Measurements from ENCODE around the gene RASGRP2. TPM values are rescaled to one million over a fixed set of nuclear protein-coding genes. Genes with fewer than 3 reads are reported as not detected.

The RASGRP2 gene
- total RNA-seq, 1 experiment from 2014 or later = 4.0 TPM

- H3K27me3 Mint-ChIP-seq (ENCODE audit: insufficient read depth, unreplicated experiment) = no peaks in the 10 kb centered on the region
- H3K36me3 ChIP-seq (ENCODE audit: control insufficient read depth, insufficient read depth, low read length) = peaks cover 20% of the 10 kb centered on the region
- H3K9me3 ChIP-seq = no peaks in the 10 kb centered on the region
- no peaks in the 10 kb centered on the region for H3K27me3 ChIP-seq (replicated peaks; ENCODE audit: control insufficient read depth, insufficient read depth, low read length)
- TF ChIP-seq, protein P1, sequence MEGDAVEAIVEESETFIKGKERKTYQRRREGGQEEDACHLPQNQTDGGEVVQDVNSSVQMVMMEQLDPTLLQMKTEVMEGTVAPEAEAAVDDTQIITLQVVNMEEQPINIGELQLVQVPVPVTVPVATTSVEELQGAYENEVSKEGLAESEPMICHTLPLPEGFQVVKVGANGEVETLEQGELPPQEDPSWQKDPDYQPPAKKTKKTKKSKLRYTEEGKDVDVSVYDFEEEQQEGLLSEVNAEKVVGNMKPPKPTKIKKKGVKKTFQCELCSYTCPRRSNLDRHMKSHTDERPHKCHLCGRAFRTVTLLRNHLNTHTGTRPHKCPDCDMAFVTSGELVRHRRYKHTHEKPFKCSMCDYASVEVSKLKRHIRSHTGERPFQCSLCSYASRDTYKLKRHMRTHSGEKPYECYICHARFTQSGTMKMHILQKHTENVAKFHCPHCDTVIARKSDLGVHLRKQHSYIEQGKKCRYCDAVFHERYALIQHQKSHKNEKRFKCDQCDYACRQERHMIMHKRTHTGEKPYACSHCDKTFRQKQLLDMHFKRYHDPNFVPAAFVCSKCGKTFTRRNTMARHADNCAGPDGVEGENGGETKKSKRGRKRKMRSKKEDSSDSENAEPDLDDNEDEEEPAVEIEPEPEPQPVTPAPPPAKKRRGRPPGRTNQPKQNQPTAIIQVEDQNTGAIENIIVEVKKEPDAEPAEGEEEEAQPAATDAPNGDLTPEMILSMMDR (IDR thresholded peaks at IDR 0.05; ENCODE audit: insufficient read depth in 1 of 2, low read depth in 1 of 2, low read length in 1 of 2, severe bottlenecking in 1 of 2, unreplicated experiment in 1 of 2) = no peak
- peak overlapping the region; percentile 53 for H3K27ac Mint-ChIP-seq (ENCODE audit: unreplicated experiment)
- CTCF ChIA-PET = no interaction called here
- no peaks in the 10 kb centered on the region for H3K4me1 Mint-ChIP-seq (ENCODE audit: low read depth, unreplicated experiment)
- intact Hi-C loops (cut with micrococcal nuclease; ENCODE audit: unreplicated experiment) = no loop called here
- DNase-seq = peak in 1 of 2 experiments; percentile 32
- H3K4me1 ChIP-seq = no peaks in the 10 kb centered on the region
- no peak overlapping the region for H3K4me3 ChIP-seq (ENCODE audit: low read depth, low read length)
- no peaks in the 10 kb centered on the region for H3K9me3 Mint-ChIP-seq (ENCODE audit: unreplicated experiment)
- H3K4me3 Mint-ChIP-seq (ENCODE audit: unreplicated experiment) = no peak overlapping the region
- H3K36me3 Mint-ChIP-seq (ENCODE audit: insufficient read depth, unreplicated experiment) = peaks cover 98% of the 10 kb centered on the region
- POLR2A ChIA-PET = interaction anchor here (0.5 to 1.4 kb wide), 3 partner anchors 16 to 513 kb away, joined by 4 to 5 read pairs (median 5); partner anchors contain the start of gene SF1
- no TSS peak for BruUV-seq (replicated peaks)
Observed at GRCh38 chr11:64762674-64763525, 19.0 kb upstream of the RASGRP2 start.

GRCh38 chr11:64762277-64762673 lies 18.3 kb upstream of the RASGRP2 start:
- Mint-ChIP-seq H3K4me3 (ENCODE audit: unreplicated experiment) (no peak overlapping the region), H3K27ac (ENCODE audit: unreplicated experiment) (peak overlapping the region; percentile 53), H3K36me3 (ENCODE audit: insufficient read depth, unreplicated experiment) (peaks cover 92% of the 10 kb centered on the region), H3K4me1 (ENCODE audit: low read depth, unreplicated experiment) (no peaks in the 10 kb centered on the region), H3K27me3 (ENCODE audit: insufficient read depth, unreplicated experiment) (no peaks in the 10 kb centered on the region), H3K9me3 (ENCODE audit: unreplicated experiment) (no peaks in the 10 kb centered on the region)
- BruUV-seq (replicated peaks) = no TSS peak
- Histone ChIP-seq H3K4me1 (no peaks in the 10 kb centered on the region), H3K36me3 (ENCODE audit: control insufficient read depth, insufficient read depth, low read length) (peaks cover 16% of the 10 kb centered on the region), H3K4me3 (ENCODE audit: low read depth, low read length) (no peak overlapping the region), H3K27me3 (replicated peaks; ENCODE audit: control insufficient read depth, insufficient read depth, low read length) (no peaks in the 10 kb centered on the region), H3K9me3 (no peaks in the 10 kb centered on the region)
- DNase-seq = peak in 1 of 2 experiments; percentile 40
- intact Hi-C loops (cut with micrococcal nuclease; ENCODE audit: unreplicated experiment) = no loop called here
- TF ChIP-seq, protein P1 (IDR thresholded peaks at IDR 0.05; ENCODE audit: insufficient read depth in 1 of 2, low read depth in 1 of 2, low read length in 1 of 2, severe bottlenecking in 1 of 2, unreplicated experiment in 1 of 2) = no peak
- ChIA-PET CTCF (interaction anchor here (0.6 kb wide), 1 partner anchor 88 kb away, joined by 3 read pairs; no protein-coding TSS in a partner anchor), POLR2A (interaction anchor here (1.2 kb wide), 1 partner anchor 17 kb away, joined by 4 read pairs; no protein-coding TSS in a partner anchor)

GRCh38 chr11:64760759-64761420 lies 16.9 kb upstream of the RASGRP2 start:
- no peaks in the 10 kb centered on the region for H3K4me1 Mint-ChIP-seq (ENCODE audit: low read depth, unreplicated experiment)
- Histone ChIP-seq H3K4me3 (ENCODE audit: low read depth, low read length) (no peak overlapping the region), H3K9me3 (no peaks in the 10 kb centered on the region), H3K36me3 (ENCODE audit: control insufficient read depth, insufficient read depth, low read length) (peaks cover 8% of the 10 kb centered on the region), H3K4me1 (no peaks in the 10 kb centered on the region), H3K27me3 (replicated peaks; ENCODE audit: control insufficient read depth, insufficient read depth, low read length) (no peaks in the 10 kb centered on the region)
- ChIA-PET POLR2A (interaction anchor here (0.6 to 2.1 kb wide), 6 partner anchors 15 to 1110 kb away, joined by 3 to 10 read pairs (median 4); partner anchors contain the start of gene SF1), CTCF (interaction anchor here (0.6 to 0.7 kb wide), 2 partner anchors 72 to 782 kb away, joined by 3 read pairs; no protein-coding TSS in a partner anchor)
- peak overlapping the region; percentile 79 for H3K27ac Mint-ChIP-seq (ENCODE audit: unreplicated experiment)
- H3K4me3 Mint-ChIP-seq (ENCODE audit: unreplicated experiment) = no peak overlapping the region
- no peaks in the 10 kb centered on the region for H3K27me3 Mint-ChIP-seq (ENCODE audit: insufficient read depth, unreplicated experiment)
- DNase-seq = peak in 1 of 2 experiments; percentile 23
- H3K36me3 Mint-ChIP-seq (ENCODE audit: insufficient read depth, unreplicated experiment) = peaks cover 78% of the 10 kb centered on the region
- no TSS peak for BruUV-seq (replicated peaks)
- H3K9me3 Mint-ChIP-seq (ENCODE audit: unreplicated experiment) = no peaks in the 10 kb centered on the region
- intact Hi-C loops (cut with micrococcal nuclease; ENCODE audit: unreplicated experiment) = no loop called here
- TF ChIP-seq, protein P1 (IDR thresholded peaks at IDR 0.05; ENCODE audit: insufficient read depth in 1 of 2, low read depth in 1 of 2, low read length in 1 of 2, severe bottlenecking in 1 of 2, unreplicated experiment in 1 of 2) = no peak
